K562 (cell line): ENCODE measurements around the gene KRT28. TPM values are rescaled to one million over a fixed set of nuclear protein-coding genes. Genes with fewer than 3 reads are reported as not detected.

Experiments
- ATAC-seq: fragments of 200-7000 bp; cut with Tn5 transposase; 3 replicates; pipeline ENCODE4 v1.9.1; 2020; ENCODE audit warnings: moderate library complexity
- BruUV-seq: library from RNA; stranded (reverse); fragments of 400-500 nt; replicated peaks from 2 replicates; lab custom pipeline; 2021; lab: Mats Ljungman, UMichigan
- CTCF ChIA-PET: fragments of 300-600 bp; formaldehyde crosslinking; extraction: SDS; loops from one replicate; lab custom pipeline; 2021; ENCODE audit warnings: low intra/inter-chr PET ratio; lab: Yijun Ruan, JAX
- POLR2A ChIA-PET: fragments of 300-600, 350-650 bp; sonication (Branson Sonifier 250); formaldehyde crosslinking; extraction: SDS; loops from one replicate; lab custom pipeline; 2021; ENCODE audit warnings: antibody characterized with exemption, inconsistent platforms; lab: Yijun Ruan, JAX
- DNase-seq, 4 experiments: peaks; one replicate each; pipeline versions ENCODE4 v3.0.0 to v3.0.0-alpha.2; 2011 to 2018; ENCODE audit warnings: low spot score in 3 of 4, mixed read lengths in 3 of 4; ENCODE audit errors: extremely low read depth in 1 of 4
- FAIRE-seq: peaks from 2 replicates; lab custom pipeline; 2011; peaks lifted over from hg19 to GRCh38; lab: Jason Lieb, UNC
- H2AFZ ChIP-seq: 2 replicates; pipeline ENCODE4 v1.6.0; 2011; ENCODE audit warnings: low read depth, low read length, control low read depth, inconsistent platforms
- H3K27ac ChIP-seq: fragments of 200-600 bp; 3 replicates; pipeline ENCODE4 v1.8.0; 2011; ENCODE audit warnings: low read depth, mild to moderate bottlenecking, control low read depth, inconsistent platforms, low read length, moderate library complexity, mixed read lengths; ENCODE audit errors: extremely low read depth
- H3K27me3 ChIP-seq, 2 experiments: fragments of 300-600 bp in 1 of 2; 2 replicates in 1 of 2; 3 replicates in 1 of 2; pipeline versions ENCODE4 v1.6.0 to v1.8.0; 2011; ENCODE audit warnings: inconsistent platforms in 2 of 2, low read length in 2 of 2, mild to moderate bottlenecking in 1 of 2, mixed read lengths in 1 of 2, moderate library complexity in 1 of 2; ENCODE audit not compliant: control insufficient read depth in 2 of 2, insufficient read depth in 2 of 2
- H3K36me3 ChIP-seq: fragments of 300-600 bp; 3 replicates; pipeline ENCODE4 v1.8.0; 2011; ENCODE audit warnings: mild to moderate bottlenecking, low read length, inconsistent platforms; ENCODE audit not compliant: control insufficient read depth, insufficient read depth
- H3K4me1 ChIP-seq, 2 experiments: fragments of 200-600 bp in 1 of 2; replicated peaks in 1 of 2; 2 replicates in 1 of 2; 3 replicates in 1 of 2; pipeline versions ENCODE4 v1.5.1 to v1.8.0; 2011; ENCODE audit warnings: inconsistent platforms in 2 of 2, low read length in 2 of 2, mild to moderate bottlenecking in 1 of 2, mixed read lengths in 1 of 2, moderate library complexity in 1 of 2; ENCODE audit not compliant: control insufficient read depth in 2 of 2, insufficient read depth in 2 of 2
- H3K4me2 ChIP-seq: 2 replicates; pipeline ENCODE4 v1.6.1; 2011; ENCODE audit warnings: low read length, control low read depth, inconsistent platforms, mixed read lengths; ENCODE audit not compliant: insufficient read depth
- H3K4me3 ChIP-seq: fragments of 200-600 bp; sonication (generic), shearing (Covaris generic); 2 replicates; pipeline ENCODE4 v1.5.1; 2016; ENCODE audit warnings: control low read depth, inconsistent platforms
- H3K79me2 ChIP-seq: fragments of 200-600 bp; 3 replicates; pipeline ENCODE4 v1.8.0; 2011; ENCODE audit warnings: low read length, inconsistent platforms; ENCODE audit not compliant: control insufficient read depth, insufficient read depth
- H3K9ac ChIP-seq, 2 experiments: 2 replicates each; pipeline versions ENCODE4 v1.6.0 to v1.6.1; 2011; ENCODE audit warnings: low read depth in 2 of 2, low read length in 2 of 2, control low read depth in 1 of 2, inconsistent platforms in 1 of 2, mild to moderate bottlenecking in 1 of 2, mixed read lengths in 1 of 2; ENCODE audit not compliant: insufficient read depth in 1 of 2
- H3K9me1 ChIP-seq: one replicate; pipeline ENCODE4 v1.6.0; 2011; ENCODE audit warnings: inconsistent platforms, mild to moderate bottlenecking, low read length, moderate library complexity; ENCODE audit not compliant: control insufficient read depth, insufficient read depth
- H3K9me3 ChIP-seq: replicated peaks from 2 replicates; pipeline ENCODE4 v1.5.1; 2011; ENCODE audit warnings: low read depth, low read length, inconsistent platforms; ENCODE audit not compliant: control insufficient read depth, insufficient read depth
- H4K20me1 ChIP-seq: replicated peaks from 2 replicates; pipeline ENCODE4 v1.6.1; 2011; ENCODE audit warnings: low read length, inconsistent platforms, mixed read lengths; ENCODE audit not compliant: control insufficient read depth, insufficient read depth
- BRD4 ChIP-seq: fragments of 200-600 bp; sonication (generic); IDR thresholded peaks from 2 replicates; pipeline ENCODE4 v1.6.1; 2017; ENCODE audit warnings: inconsistent platforms
- CBX3 ChIP-seq, 2 experiments: IDR thresholded peaks; 1 replicate in 1 of 2; 2 replicates in 1 of 2; pipeline ENCODE4 v1.6.1; 2012; ENCODE audit warnings: inconsistent platforms in 2 of 2, low read length in 2 of 2, borderline replicate concordance in 1 of 2, control low read depth in 1 of 2
- CBX5 ChIP-seq: IDR thresholded peaks from 2 replicates; pipeline ENCODE4 v1.6.1; 2014; ENCODE audit warnings: low read depth, borderline replicate concordance
- E2F3 ChIP-seq: fragments of 250-450 bp; sonication (Bioruptor Pico); IDR thresholded peaks from 2 replicates; pipeline ENCODE4 v1.4.0; 2020; ENCODE audit warnings: mild to moderate bottlenecking
- L3MBTL2 ChIP-seq: fragments of 450-650 bp; IDR thresholded peaks from 2 replicates; pipeline ENCODE4 v1.6.1; 2016; ENCODE audit warnings: mild to moderate bottlenecking, moderate library complexity
- MYBL2 ChIP-seq, 2 experiments: fragments of 450-650 bp in 1 of 2; sonication (generic) in 1 of 2; formaldehyde crosslinking in 1 of 2; IDR thresholded peaks; 2 replicates each; pipeline versions ENCODE4 v1.6.1 to v1.8.1; 2017 to 2022; ENCODE audit warnings: borderline replicate concordance in 1 of 2, inconsistent platforms in 1 of 2, low read depth in 1 of 2, mild to moderate bottlenecking in 1 of 2, missing genetic modification reagents in 1 of 2, moderate library complexity in 1 of 2
- SETDB1 ChIP-seq: IDR thresholded peaks from one replicate; pipeline ENCODE4 v1.6.1; 2012; ENCODE audit warnings: low read length, control low read depth, inconsistent platforms
- TRIM28 ChIP-seq: fragments of 450-650 bp; IDR thresholded peaks from 2 replicates; pipeline ENCODE4 v1.6.1; 2017
- ZFX ChIP-seq: sonication (generic); formaldehyde crosslinking; IDR thresholded peaks from 2 replicates; pipeline ENCODE4 v1.8.0; 2022; ENCODE audit warnings: mild to moderate bottlenecking, missing genetic modification reagents, moderate library complexity
- WGBS: fragments of 100-300 bp; shearing (Covaris generic); methylation state at CpG from one replicate; pipeline ENCODE4 v1.1.6; 2016; ENCODE audit warnings: low coverage, mixed read lengths; ENCODE audit not compliant: insufficient coverage; ENCODE audit errors: missing lambda C conversion rate; 5-methylcytosine and 5-hydroxymethylcytosine counted together
- in situ Hi-C: fragments of 300-500 bp; cut with MboI; formaldehyde crosslinking; loops from 4 replicates; pipeline ENCODE4 v1.15.0; 2018; ENCODE audit warnings: inconsistent platforms, mixed read lengths
- intact Hi-C: fragments of 100-400 bp; cut with micrococcal nuclease; formaldehyde crosslinking; loops from 2 replicates; pipeline ENCODE4 v1.14.2; 2022
- polyA plus RNA-seq, 8 experiments: library from polyadenylated mRNA; depleted of rRNA in 4 of 8; stranded (reverse) in 5 of 8; unstranded in 3 of 8; fragments of >200 nt; fragmentation: Nextera tagmentation in 2 of 8; fragmentation: Illumina TruSeq in 1 of 8; extraction: Ambion mirVana in 2 of 8; extraction: Trizol in 1 of 8; gene quantifications; 2 replicates each; pipeline versions ENCODE4 v1.2.1 to v1.2.3, GENCODE V29; 2011 to 2014; ENCODE audit warnings: inconsistent platforms in 1 of 8, missing spikeins in 1 of 8
- total RNA-seq, 7 experiments: library from RNA; depleted of rRNA in 6 of 7; stranded (reverse); fragments of >200 nt in 6 of 7; fragmentation: Illumina TruSeq in 2 of 7; extraction: Trizol in 2 of 7; gene quantifications; 2 replicates each; pipeline versions ENCODE4 v1.2.1 to v1.2.3, GENCODE V29; 2011 to 2021; ENCODE audit warnings: low replicate concordance in 1 of 7
- TF ChIP-seq, protein P1 (sequence below): fragments of 450-650 bp; formaldehyde crosslinking; IDR thresholded peaks from 2 replicates; pipeline ENCODE4 v1.4.0; 2020; ENCODE audit warnings: mild to moderate bottlenecking, mixed read lengths
- TF ChIP-seq, protein P2 (sequence below): fragments of 450-650 bp; IDR thresholded peaks from 2 replicates; pipeline ENCODE4 v1.6.1; 2018; ENCODE audit warnings: mild to moderate bottlenecking, low read depth; ENCODE audit not compliant: partially characterized antibody
- TF ChIP-seq, protein P3 (sequence below): fragments of 250-450 bp; sonication (Bioruptor Pico); IDR thresholded peaks from 2 replicates; pipeline ENCODE4 v1.4.0; 2020; ENCODE audit warnings: mild to moderate bottlenecking, moderate library complexity
- TF ChIP-seq, protein P4 (sequence below): sonication (generic); formaldehyde crosslinking; IDR thresholded peaks from 2 replicates; pipeline ENCODE4 v1.8.1; 2023; ENCODE audit warnings: mild to moderate bottlenecking, missing genetic modification reagents
- TF ChIP-seq, protein P5 (sequence below): fragments of 250-450 bp; sonication (Bioruptor Pico); IDR thresholded peaks from 2 replicates; pipeline ENCODE4 v1.8.0; 2022; ENCODE audit warnings: inconsistent platforms

The KRT28 gene
- total and polyA plus RNA-seq, 9 of the 15 experiments (the other 6 are each of a cell fraction or from before 2014, with no cell fraction given) = not detected

DNA sequence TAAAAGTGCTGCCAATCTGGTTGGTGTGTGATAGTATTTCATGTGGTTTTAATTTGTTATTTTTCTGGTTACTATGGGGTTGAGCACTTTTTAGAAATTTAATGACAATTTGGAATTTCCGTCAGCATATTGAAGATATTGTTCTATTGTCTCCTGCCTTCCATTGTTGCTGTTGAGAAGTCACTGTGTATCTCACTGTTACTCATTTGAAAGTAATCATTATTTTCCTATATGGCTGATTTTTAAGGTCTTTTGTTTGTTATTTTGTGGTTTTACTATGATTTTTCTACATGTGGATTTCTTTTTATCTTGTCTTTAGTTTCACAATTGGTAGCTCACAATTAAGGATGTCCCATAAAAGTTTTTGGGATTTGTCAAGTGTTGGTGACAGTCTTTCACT, 36.0 kb downstream of the KRT28 start:
- H3K4me3 ChIP-seq = no peak overlapping the region
- no TSS peak for BruUV-seq
- TF ChIP-seq, protein P1, sequence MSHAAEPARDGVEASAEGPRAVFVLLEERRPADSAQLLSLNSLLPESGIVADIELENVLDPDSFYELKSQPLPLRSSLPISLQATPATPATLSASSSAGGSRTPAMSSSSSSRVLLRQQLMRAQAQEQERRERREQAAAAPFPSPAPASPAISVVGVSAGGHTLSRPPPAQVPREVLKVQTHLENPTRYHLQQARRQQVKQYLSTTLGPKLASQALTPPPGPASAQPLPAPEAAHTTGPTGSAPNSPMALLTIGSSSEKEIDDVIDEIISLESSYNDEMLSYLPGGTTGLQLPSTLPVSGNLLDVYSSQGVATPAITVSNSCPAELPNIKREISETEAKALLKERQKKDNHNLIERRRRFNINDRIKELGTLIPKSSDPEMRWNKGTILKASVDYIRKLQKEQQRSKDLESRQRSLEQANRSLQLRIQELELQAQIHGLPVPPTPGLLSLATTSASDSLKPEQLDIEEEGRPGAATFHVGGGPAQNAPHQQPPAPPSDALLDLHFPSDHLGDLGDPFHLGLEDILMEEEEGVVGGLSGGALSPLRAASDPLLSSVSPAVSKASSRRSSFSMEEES (CRISPR knock-in tag) = no peak
- TF ChIP-seq, protein P2, sequence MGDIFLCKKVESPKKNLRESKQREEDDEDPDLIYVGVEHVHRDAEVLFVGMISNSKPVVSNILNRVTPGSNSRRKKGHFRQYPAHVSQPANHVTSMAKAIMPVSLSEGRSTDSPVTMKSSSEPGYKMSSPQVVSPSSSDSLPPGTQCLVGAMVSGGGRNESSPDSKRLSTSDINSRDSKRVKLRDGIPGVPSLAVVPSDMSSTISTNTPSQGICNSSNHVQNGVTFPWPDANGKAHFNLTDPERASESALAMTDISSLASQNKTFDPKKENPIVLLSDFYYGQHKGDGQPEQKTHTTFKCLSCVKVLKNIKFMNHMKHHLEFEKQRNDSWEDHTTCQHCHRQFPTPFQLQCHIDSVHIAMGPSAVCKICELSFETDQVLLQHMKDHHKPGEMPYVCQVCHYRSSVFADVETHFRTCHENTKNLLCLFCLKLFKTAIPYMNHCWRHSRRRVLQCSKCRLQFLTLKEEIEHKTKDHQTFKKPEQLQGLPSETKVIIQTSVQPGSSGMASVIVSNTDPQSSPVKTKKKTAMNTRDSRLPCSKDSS = peak; percentile 70
- TF ChIP-seq L3MBTL2 (no peak), CBX5 (peak; percentile 80; the same call in 1 of the 2 replicates), E2F3 (CRISPR knock-in tag) (no peak), BRD4 (no peak), MYBL2 (IDR thresholded peaks at IDR 0.05; ENCODE audit: low read depth) (no peak), MYBL2 (CRISPR knock-in tag; IDR thresholded peaks at IDR 0.05; ENCODE audit: borderline replicate concordance) (no peak), ZFX (CRISPR knock-in tag) (no peak), SETDB1 (no peak), TRIM28 (peak; percentile 76; the same call in 1 of the 2 replicates), CBX3 (IDR thresholded peaks at IDR 0.05; ENCODE audit: borderline replicate concordance in 1 of 2, low read length in 2 of 2) (peak in 1 of 2 experiments; percentile 85; a peak in 2 of 3 replicates)
- TF ChIP-seq, protein P3, sequence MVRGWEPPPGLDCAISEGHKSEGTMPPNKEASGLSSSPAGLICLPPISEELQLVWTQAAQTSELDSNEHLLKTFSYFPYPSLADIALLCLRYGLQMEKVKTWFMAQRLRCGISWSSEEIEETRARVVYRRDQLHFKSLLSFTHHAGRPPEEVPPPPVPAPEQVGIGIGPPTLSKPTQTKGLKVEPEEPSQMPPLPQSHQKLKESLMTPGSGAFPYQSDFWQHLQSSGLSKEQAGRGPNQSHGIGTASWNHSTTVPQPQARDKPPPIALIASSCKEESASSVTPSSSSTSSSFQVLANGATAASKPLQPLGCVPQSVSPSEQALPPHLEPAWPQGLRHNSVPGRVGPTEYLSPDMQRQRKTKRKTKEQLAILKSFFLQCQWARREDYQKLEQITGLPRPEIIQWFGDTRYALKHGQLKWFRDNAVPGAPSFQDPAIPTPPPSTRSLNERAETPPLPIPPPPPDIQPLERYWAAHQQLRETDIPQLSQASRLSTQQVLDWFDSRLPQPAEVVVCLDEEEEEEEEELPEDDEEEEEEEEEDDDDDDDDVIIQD (CRISPR knock-in tag) = no peak
- TF ChIP-seq, protein P4, sequence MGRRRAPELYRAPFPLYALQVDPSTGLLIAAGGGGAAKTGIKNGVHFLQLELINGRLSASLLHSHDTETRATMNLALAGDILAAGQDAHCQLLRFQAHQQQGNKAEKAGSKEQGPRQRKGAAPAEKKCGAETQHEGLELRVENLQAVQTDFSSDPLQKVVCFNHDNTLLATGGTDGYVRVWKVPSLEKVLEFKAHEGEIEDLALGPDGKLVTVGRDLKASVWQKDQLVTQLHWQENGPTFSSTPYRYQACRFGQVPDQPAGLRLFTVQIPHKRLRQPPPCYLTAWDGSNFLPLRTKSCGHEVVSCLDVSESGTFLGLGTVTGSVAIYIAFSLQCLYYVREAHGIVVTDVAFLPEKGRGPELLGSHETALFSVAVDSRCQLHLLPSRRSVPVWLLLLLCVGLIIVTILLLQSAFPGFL (CRISPR knock-in tag) = no peak
- TF ChIP-seq, protein P5, sequence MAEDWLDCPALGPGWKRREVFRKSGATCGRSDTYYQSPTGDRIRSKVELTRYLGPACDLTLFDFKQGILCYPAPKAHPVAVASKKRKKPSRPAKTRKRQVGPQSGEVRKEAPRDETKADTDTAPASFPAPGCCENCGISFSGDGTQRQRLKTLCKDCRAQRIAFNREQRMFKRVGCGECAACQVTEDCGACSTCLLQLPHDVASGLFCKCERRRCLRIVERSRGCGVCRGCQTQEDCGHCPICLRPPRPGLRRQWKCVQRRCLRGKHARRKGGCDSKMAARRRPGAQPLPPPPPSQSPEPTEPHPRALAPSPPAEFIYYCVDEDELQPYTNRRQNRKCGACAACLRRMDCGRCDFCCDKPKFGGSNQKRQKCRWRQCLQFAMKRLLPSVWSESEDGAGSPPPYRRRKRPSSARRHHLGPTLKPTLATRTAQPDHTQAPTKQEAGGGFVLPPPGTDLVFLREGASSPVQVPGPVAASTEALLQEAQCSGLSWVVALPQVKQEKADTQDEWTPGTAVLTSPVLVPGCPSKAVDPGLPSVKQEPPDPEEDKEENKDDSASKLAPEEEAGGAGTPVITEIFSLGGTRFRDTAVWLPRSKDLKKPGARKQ (CRISPR knock-in tag) = no peak
- DNase-seq (no peak), ATAC-seq (no peak), FAIRE-seq (peak; percentile 19)
- CTCF ChIA-PET = no interaction called here
- in situ Hi-C loops (no loop called here), intact Hi-C loops (no loop called here)
- no peaks in the 10 kb centered on the region for H3K4me1 ChIP-seq
- H3K9ac ChIP-seq = no peak overlapping the region
- 7% methylated on average over 1 of the region's 1 CpG for WGBS
- H3K79me2 ChIP-seq = no peaks in the 10 kb centered on the region
- POLR2A ChIA-PET = no interaction called here
- H3K27ac ChIP-seq = no peak overlapping the region
- H3K9me1 ChIP-seq = no peaks in the 10 kb centered on the region
- H3K4me2 ChIP-seq = no peak overlapping the region
- no peaks in the 10 kb centered on the region; the same call in 1 of the 2 replicates for H3K9me3 ChIP-seq
- no peaks in the 10 kb centered on the region for H4K20me1 ChIP-seq
- H2AFZ ChIP-seq = no peak overlapping the region
- H3K27me3 ChIP-seq = no peaks in the 10 kb centered on the region
- no peaks in the 10 kb centered on the region for H3K36me3 ChIP-seq
